ENCODE results near the gene LIMS2. TPM values are rescaled to one million over a fixed set of nuclear protein-coding genes. Genes with fewer than 3 reads are reported as not detected.

LIMS2 gene
- total and polyA plus RNA-seq, 4 donors, result 6.0 to 177 (median 73.3) TPM

DNA sequence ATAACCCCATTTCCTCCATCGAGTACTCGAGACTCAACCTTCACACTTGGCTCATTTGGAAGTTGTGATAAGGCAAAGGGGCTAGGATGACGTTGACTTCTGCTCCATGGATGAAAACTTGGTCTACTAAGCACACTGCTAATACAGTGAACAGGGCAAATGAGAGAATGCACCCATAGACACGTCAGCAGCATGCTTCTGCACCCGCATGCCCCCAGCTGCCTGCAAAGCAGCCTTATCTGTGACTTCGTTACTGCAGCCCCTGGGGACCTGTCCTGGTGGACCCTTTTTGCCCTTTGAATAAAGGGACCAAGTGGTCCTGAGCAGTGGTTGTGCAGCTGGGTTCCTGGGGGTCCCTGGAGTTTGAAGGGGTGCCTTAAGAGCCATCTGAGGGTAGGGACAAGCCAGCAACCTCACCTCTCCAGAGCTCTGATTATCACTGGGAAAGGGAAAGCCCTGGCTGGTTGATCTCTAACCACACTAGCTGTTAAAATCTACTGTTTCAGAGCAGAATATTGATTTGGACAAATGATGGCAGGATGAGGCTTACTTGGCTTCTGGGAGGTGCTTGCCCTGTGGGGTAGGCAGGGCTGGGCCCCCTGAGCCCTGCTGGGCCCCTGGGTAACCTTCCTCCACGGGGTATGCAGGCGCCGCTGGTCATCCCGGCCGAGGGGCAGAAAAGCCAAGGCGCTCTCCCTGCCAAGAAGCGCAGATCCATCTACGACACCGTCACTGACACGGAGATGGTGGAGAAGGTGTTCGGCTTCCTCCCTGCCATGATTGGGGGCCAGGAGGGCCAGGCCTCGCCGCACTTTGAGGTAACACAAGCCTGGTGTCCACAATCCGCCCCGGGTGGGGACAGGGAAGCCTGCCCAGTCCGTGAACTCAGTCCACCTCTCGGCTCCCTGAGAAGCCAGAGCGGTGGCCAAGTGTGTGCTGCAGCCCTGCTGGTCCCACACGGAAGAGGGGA lies 67.0 kb downstream of the LIMS2 start:
- H3K27ac ChIP-seq (ENCODE audit: low read depth, low read length), result no peak overlapping the region
- WGBS (ENCODE audit: insufficient coverage), result 86% methylated on average over 25 of the region's 25 CpGs
- no peak overlapping the region for H3K4me3 ChIP-seq (ENCODE audit: low read depth, low read length)
- peaks cover 1% of the 10 kb centered on the region for H3K9me3 ChIP-seq (ENCODE audit: control insufficient read depth, insufficient read depth, low read length)
- no peak for DNase-seq (ENCODE audit: low read depth in 4 of 6, low spot score in 6 of 6)
- no peaks in the 10 kb centered on the region for H3K27me3 ChIP-seq (ENCODE audit: control insufficient read depth, insufficient read depth, low read length)
- H3K36me3 ChIP-seq (ENCODE audit: control insufficient read depth, insufficient read depth, low read length), result peaks cover 10% of the 10 kb centered on the region
- no peaks in the 10 kb centered on the region for H3K4me1 ChIP-seq (ENCODE audit: control insufficient read depth, insufficient read depth, low read length)

DNA sequence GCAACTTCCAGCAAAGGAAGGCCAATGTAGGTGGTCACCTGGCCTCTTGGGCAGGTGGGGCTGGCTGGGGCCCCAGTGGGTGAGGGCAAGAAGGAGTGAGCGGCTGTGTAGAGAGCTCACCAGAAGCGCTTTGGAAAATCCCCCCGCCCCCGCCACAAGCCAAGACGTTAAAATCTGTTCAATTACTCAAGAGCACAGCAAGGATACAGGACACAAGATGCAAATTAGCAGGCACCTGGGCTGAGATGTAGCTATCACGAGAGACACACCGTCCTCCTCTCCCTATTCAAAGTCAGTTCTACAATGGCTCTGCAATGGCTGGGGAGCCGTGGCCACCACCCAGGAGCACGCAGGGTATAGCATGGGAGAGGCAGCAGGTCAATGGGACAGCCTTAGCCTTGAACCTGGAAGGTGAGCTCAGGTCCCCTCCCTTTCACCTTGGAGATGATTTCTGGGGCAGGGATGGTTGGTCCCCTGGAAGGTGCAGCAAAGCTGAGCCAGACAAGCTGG lies 67.9 kb downstream of the LIMS2 start:
- Histone ChIP-seq H3K9me3 (ENCODE audit: control insufficient read depth, insufficient read depth, low read length) (peaks cover 1% of the 10 kb centered on the region), H3K4me1 (ENCODE audit: control insufficient read depth, insufficient read depth, low read length) (no peaks in the 10 kb centered on the region), H3K27ac (ENCODE audit: low read depth, low read length) (no peak overlapping the region), H3K36me3 (ENCODE audit: control insufficient read depth, insufficient read depth, low read length) (peaks cover 10% of the 10 kb centered on the region), H3K4me3 (ENCODE audit: low read depth, low read length) (no peak overlapping the region), H3K27me3 (ENCODE audit: control insufficient read depth, insufficient read depth, low read length) (no peaks in the 10 kb centered on the region)
- DNase-seq (ENCODE audit: low read depth in 4 of 6, low spot score in 6 of 6), result no peak
- WGBS (ENCODE audit: insufficient coverage), result 90% methylated on average over 9 of the region's 9 CpGs

DNA sequence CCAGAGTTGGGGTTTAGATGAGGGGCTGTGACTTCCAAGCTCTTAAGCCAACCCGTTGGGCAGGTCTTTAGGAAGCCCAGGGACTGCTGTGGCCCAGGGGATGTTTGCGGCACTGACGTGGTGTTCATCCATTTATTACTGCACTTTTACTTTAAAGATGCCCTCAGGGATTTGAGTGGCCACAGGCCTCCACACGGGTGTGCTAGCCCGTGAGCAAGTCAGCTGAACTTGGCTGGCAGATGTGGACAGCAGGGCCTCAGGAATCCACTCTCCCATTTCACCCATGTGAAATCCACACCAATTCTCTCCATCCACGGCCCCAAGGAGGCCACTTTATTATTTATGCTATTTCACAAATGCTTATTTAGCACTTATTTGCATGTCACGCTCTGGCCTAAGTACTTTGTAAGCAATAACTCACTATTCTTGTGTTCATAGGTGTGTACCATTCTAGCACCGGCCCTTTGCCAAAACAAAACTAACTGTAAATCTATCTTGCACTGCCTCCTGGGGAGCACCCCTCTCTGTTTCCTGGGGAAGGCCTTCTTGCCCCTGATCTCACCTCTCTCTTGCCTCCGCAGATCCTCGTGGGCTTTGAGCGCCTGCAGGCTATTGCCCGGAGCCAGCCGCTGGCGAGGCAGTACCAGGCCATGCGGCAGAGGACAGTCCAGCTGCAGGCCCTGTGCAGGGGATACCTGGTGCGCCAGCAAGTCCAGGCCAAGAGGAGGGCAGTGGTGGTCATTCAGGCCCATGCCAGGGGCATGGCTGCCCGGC lies 68.5 kb downstream of the LIMS2 start:
- Histone ChIP-seq H3K36me3 (ENCODE audit: control insufficient read depth, insufficient read depth, low read length) (peaks cover 10% of the 10 kb centered on the region), H3K4me1 (ENCODE audit: control insufficient read depth, insufficient read depth, low read length) (no peaks in the 10 kb centered on the region), H3K9me3 (ENCODE audit: control insufficient read depth, insufficient read depth, low read length) (peaks cover 1% of the 10 kb centered on the region), H3K27ac (ENCODE audit: low read depth, low read length) (no peak overlapping the region), H3K27me3 (ENCODE audit: control insufficient read depth, insufficient read depth, low read length) (no peaks in the 10 kb centered on the region), H3K4me3 (ENCODE audit: low read depth, low read length) (no peak overlapping the region)
- WGBS (ENCODE audit: insufficient coverage), result 83% methylated on average over 16 of the region's 17 CpGs
- no peak for DNase-seq (ENCODE audit: low read depth in 4 of 6, low spot score in 6 of 6)

DNA sequence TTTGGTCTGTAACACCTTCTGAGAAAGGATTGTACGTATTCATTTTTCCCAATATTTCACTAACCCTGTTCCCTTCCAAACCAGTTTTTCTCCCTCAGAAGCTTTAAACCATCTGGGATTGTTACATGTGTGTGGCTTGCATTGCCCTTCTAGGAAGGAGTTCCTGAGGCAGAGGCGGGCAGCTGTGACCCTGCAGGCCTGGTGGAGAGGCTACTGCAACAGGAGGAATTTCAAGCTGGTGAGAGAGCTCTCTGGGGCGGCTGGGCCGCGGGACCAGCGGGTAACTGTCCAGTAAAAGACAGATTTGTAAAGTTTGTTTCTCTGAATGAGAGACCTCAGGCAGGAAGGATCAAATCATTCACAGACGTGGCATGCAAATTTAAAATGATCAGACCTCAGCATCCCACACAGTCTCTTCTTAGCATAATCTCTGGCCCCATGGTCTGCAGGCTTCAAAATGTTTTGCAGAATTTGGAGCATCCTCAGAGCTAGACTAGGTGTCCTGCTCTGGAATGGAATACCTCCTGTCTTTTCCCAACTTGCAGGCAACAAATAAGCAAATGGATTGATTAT lies 69.6 kb downstream of the LIMS2 start:
- WGBS (ENCODE audit: insufficient coverage), result 86% methylated on average over 6 of the region's 7 CpGs
- H3K27me3 ChIP-seq (ENCODE audit: control insufficient read depth, insufficient read depth, low read length), result no peaks in the 10 kb centered on the region
- DNase-seq (ENCODE audit: low read depth in 4 of 6, low spot score in 6 of 6), result no peak

DNA sequence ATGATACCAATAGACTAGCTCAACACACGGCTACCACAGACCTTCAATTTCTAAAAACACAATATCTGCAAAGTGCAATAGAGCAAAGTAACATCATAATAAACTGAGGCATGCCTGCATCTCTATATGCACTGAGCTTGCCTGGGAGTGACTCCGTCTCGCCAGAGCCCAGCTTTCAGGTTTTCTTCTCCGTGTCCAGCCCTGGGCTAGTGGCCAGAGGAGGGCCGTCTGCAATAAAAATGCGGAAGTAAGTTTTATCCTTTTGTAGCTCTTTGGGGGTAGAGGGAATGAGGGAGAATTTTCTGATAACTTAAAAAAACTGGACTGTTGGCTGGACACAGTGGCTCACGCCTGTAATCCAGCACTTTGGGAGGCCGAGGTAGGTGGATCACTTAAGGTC lies 70.3 kb downstream of the LIMS2 start:
- DNase-seq (ENCODE audit: low read depth in 4 of 6, low spot score in 6 of 6), result no peak
- H3K27me3 ChIP-seq (ENCODE audit: control insufficient read depth, insufficient read depth, low read length), result no peaks in the 10 kb centered on the region
- peaks cover 10% of the 10 kb centered on the region for H3K36me3 ChIP-seq (ENCODE audit: control insufficient read depth, insufficient read depth, low read length)
- WGBS (ENCODE audit: insufficient coverage), result 71% methylated on average over 6 of the region's 8 CpGs
- no peaks in the 10 kb centered on the region for H3K9me3 ChIP-seq (ENCODE audit: control insufficient read depth, insufficient read depth, low read length)
- no peak overlapping the region for H3K4me3 ChIP-seq (ENCODE audit: low read depth, low read length)
- no peaks in the 10 kb centered on the region for H3K4me1 ChIP-seq (ENCODE audit: control insufficient read depth, insufficient read depth, low read length)
- no peak overlapping the region for H3K27ac ChIP-seq (ENCODE audit: low read depth, low read length)

More for the DNA sequence above, 69.6 kb downstream of the LIMS2 start:
- H3K4me3 ChIP-seq (ENCODE audit: low read depth, low read length), result no peak overlapping the region
- no peak overlapping the region for H3K27ac ChIP-seq (ENCODE audit: low read depth, low read length)
- H3K36me3 ChIP-seq (ENCODE audit: control insufficient read depth, insufficient read depth, low read length), result peaks cover 10% of the 10 kb centered on the region
- H3K9me3 ChIP-seq (ENCODE audit: control insufficient read depth, insufficient read depth, low read length), result no peaks in the 10 kb centered on the region
- no peaks in the 10 kb centered on the region for H3K4me1 ChIP-seq (ENCODE audit: control insufficient read depth, insufficient read depth, low read length)

DNA sequence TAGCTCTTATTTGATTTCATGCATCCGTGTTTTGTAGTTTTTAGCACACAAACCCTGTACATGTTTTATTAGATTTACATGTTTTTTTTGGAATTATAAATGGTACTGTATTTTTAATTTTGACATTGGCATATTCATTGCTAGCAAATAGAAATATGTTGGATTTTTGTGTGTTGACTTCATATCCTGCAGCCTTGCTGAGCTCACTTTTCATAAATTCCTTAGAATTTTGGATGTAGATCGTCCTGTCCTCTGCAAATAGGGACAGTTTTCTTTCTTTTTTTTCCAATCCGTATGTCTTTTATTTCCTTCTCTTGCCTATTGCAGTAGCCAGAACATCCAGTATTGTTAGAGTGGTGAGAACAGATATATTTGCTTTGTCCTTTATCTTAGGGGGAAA lies 76.1 kb downstream of the LIMS2 start:
- Histone ChIP-seq H3K4me1 (ENCODE audit: control insufficient read depth, insufficient read depth, low read length) (no peaks in the 10 kb centered on the region), H3K4me3 (ENCODE audit: low read depth, low read length) (no peak overlapping the region), H3K27ac (ENCODE audit: low read depth, low read length) (no peak overlapping the region), H3K9me3 (ENCODE audit: control insufficient read depth, insufficient read depth, low read length) (no peaks in the 10 kb centered on the region), H3K36me3 (ENCODE audit: control insufficient read depth, insufficient read depth, low read length) (no peaks in the 10 kb centered on the region), H3K27me3 (ENCODE audit: control insufficient read depth, insufficient read depth, low read length) (no peaks in the 10 kb centered on the region)
- WGBS (ENCODE audit: insufficient coverage), result no CpG with 5 or more reads among the region's 3 CpGs
- no peak for DNase-seq (ENCODE audit: low read depth in 4 of 6, low spot score in 6 of 6)

DNA sequence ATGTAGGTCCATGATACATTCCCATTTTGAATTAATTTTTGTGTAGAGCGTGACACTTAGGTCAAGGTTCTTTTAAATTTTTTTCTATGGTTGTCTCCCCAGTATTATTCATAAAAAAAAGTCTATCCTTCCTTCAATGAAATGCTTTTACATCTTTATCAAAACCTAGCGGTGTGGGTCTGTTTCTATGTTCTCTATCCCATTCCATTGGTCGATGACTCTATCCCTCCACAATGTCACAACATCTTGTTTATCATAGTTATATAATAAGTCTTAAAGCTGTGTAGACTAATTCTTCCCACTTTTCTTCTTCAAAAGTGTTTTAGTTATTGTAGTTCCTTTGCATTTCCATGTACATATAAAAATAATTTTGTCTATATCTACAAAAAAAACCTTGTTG lies 76.6 kb downstream of the LIMS2 start:
- Histone ChIP-seq H3K4me1 (ENCODE audit: control insufficient read depth, insufficient read depth, low read length) (peaks cover 3% of the 10 kb centered on the region), H3K36me3 (ENCODE audit: control insufficient read depth, insufficient read depth, low read length) (no peaks in the 10 kb centered on the region), H3K27ac (ENCODE audit: low read depth, low read length) (no peak overlapping the region), H3K4me3 (ENCODE audit: low read depth, low read length) (no peak overlapping the region), H3K27me3 (ENCODE audit: control insufficient read depth, insufficient read depth, low read length) (no peaks in the 10 kb centered on the region), H3K9me3 (ENCODE audit: control insufficient read depth, insufficient read depth, low read length) (no peaks in the 10 kb centered on the region)
- DNase-seq (ENCODE audit: low read depth in 4 of 6, low spot score in 6 of 6), result no peak
- WGBS (ENCODE audit: insufficient coverage), result no CpG with 5 or more reads among the region's 3 CpGs

DNA sequence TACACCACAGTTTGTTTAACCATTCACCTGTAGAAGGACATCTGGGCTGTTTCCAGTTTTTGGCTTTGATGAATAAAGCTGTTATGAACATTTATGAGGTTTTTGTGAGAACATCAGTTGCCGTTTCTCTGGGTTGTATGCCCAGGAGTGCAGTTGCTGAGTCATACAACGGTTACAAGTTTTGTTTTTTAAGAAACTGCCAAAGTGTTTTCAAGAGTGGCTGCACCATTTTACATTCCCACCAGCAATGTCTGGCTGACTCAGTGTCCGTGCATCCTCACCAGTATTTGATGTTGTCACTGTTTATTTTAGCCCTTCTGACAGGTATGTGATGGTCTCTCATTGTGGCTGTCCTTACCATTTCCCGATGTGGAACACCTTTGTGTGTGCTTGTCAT lies 77.3 kb downstream of the LIMS2 start:
- DNase-seq (ENCODE audit: low read depth in 4 of 6, low spot score in 6 of 6), result no peak
- no peaks in the 10 kb centered on the region for H3K27me3 ChIP-seq (ENCODE audit: control insufficient read depth, insufficient read depth, low read length)
- 88% methylated on average over 3 of the region's 4 CpGs for WGBS (ENCODE audit: insufficient coverage)
- H3K36me3 ChIP-seq (ENCODE audit: control insufficient read depth, insufficient read depth, low read length), result no peaks in the 10 kb centered on the region
- H3K27ac ChIP-seq (ENCODE audit: low read depth, low read length), result no peak overlapping the region
- H3K4me3 ChIP-seq (ENCODE audit: low read depth, low read length), result no peak overlapping the region
- no peaks in the 10 kb centered on the region for H3K9me3 ChIP-seq (ENCODE audit: control insufficient read depth, insufficient read depth, low read length)
- peaks cover 10% of the 10 kb centered on the region for H3K4me1 ChIP-seq (ENCODE audit: control insufficient read depth, insufficient read depth, low read length)
